ENCODE measurements around the gene ITSN1.

The ITSN1 gene

GRCh38 chr21:33753886-33754285, 111.6 kb downstream of the ITSN1 start:
- H3K36me3 ChIP-seq (ENCODE audit: control insufficient read depth, low read length), result no peaks in the 10 kb centered on the region

GRCh38 chr21:33754481-33754880, 112.2 kb downstream of the ITSN1 start:
- Histone ChIP-seq H3K4me1 (ENCODE audit: control insufficient read depth, low read length) (no peaks in the 10 kb centered on the region), H3K4me3 (ENCODE audit: low read length) (no peak overlapping the region), H3K27ac (ENCODE audit: low read depth, low read length) (no peak overlapping the region), H3K9me2 (replicated peaks; ENCODE audit: control insufficient read depth, low read length) (no peaks in the 10 kb centered on the region), H3K79me2 (ENCODE audit: control insufficient read depth, low read length) (no peaks in the 10 kb centered on the region), H3K9me3 (ENCODE audit: control insufficient read depth, insufficient read depth, low read length) (no peaks in the 10 kb centered on the region), H3F3A (ENCODE audit: control insufficient read depth, insufficient read depth) (no peaks in the 10 kb centered on the region), H3K4me2 (ENCODE audit: low read length) (no peak overlapping the region), H3K27me3 (ENCODE audit: control insufficient read depth, low read length) (no peaks in the 10 kb centered on the region), H3K36me3 (ENCODE audit: control insufficient read depth, low read length) (no peaks in the 10 kb centered on the region), H4K20me1 (ENCODE audit: control insufficient read depth, insufficient read depth, low read depth, low read length) (no peaks in the 10 kb centered on the region)
- no peak for TF ChIP-seq EZH2phosphoT487 (IDR thresholded peaks at IDR 0.05; ENCODE audit: borderline replicate concordance, low read length)
- TF ChIP-seq CTCF (IDR thresholded peaks at IDR 0.05; ENCODE audit: low read depth, low read length, poor library complexity, severe bottlenecking), result no peak

More at GRCh38 chr21:33753886-33754285, 111.6 kb downstream of the ITSN1 start:
- no peak overlapping the region for H3K27ac ChIP-seq (ENCODE audit: low read depth, low read length)
- H3F3A ChIP-seq (ENCODE audit: control insufficient read depth, insufficient read depth), result no peaks in the 10 kb centered on the region
- no peaks in the 10 kb centered on the region for H3K4me1 ChIP-seq (ENCODE audit: control insufficient read depth, low read length)
- H3K27me3 ChIP-seq (ENCODE audit: control insufficient read depth, low read length), result no peaks in the 10 kb centered on the region
- no peaks in the 10 kb centered on the region for H3K9me2 ChIP-seq (replicated peaks; ENCODE audit: control insufficient read depth, low read length)
- no peak overlapping the region for H3K4me3 ChIP-seq (ENCODE audit: low read length)
- no peaks in the 10 kb centered on the region for H3K79me2 ChIP-seq (ENCODE audit: control insufficient read depth, low read length)
- H3K9me3 ChIP-seq (ENCODE audit: control insufficient read depth, insufficient read depth, low read length), result no peaks in the 10 kb centered on the region
- no peak for TF ChIP-seq CTCF (IDR thresholded peaks at IDR 0.05; ENCODE audit: low read depth, low read length, poor library complexity, severe bottlenecking)
- no peak for TF ChIP-seq EZH2phosphoT487 (IDR thresholded peaks at IDR 0.05; ENCODE audit: borderline replicate concordance, low read length)
- H4K20me1 ChIP-seq (ENCODE audit: control insufficient read depth, insufficient read depth, low read depth, low read length), result no peaks in the 10 kb centered on the region
- no peak overlapping the region for H3K4me2 ChIP-seq (ENCODE audit: low read length)

- Histone ChIP-seq H3K9me3 (ENCODE audit: control insufficient read depth, insufficient read depth, low read length) (no peaks in the 10 kb centered on the region), H3K9me2 (replicated peaks; ENCODE audit: control insufficient read depth, low read length) (no peaks in the 10 kb centered on the region), H3F3A (ENCODE audit: control insufficient read depth, insufficient read depth) (no peaks in the 10 kb centered on the region), H3K27ac (ENCODE audit: low read depth, low read length) (no peak overlapping the region), H4K20me1 (ENCODE audit: control insufficient read depth, insufficient read depth, low read depth, low read length) (no peaks in the 10 kb centered on the region), H3K4me1 (ENCODE audit: control insufficient read depth, low read length) (no peaks in the 10 kb centered on the region), H3K4me2 (ENCODE audit: low read length) (no peak overlapping the region), H3K36me3 (ENCODE audit: control insufficient read depth, low read length) (no peaks in the 10 kb centered on the region), H3K79me2 (ENCODE audit: control insufficient read depth, low read length) (no peaks in the 10 kb centered on the region), H3K4me3 (ENCODE audit: low read length) (no peak overlapping the region), H3K27me3 (ENCODE audit: control insufficient read depth, low read length) (no peaks in the 10 kb centered on the region)
- TF ChIP-seq EZH2phosphoT487 (IDR thresholded peaks at IDR 0.05; ENCODE audit: borderline replicate concordance, low read length), result no peak
Observed at GRCh38 chr21:33755354-33755753, 113.1 kb downstream of the ITSN1 start.

- no peak overlapping the region for H3K27ac ChIP-seq (ENCODE audit: low read depth, low read length)
Observed at GRCh38 chr21:33760641-33761440, 118.5 kb downstream of the ITSN1 start.

More at GRCh38 chr21:33760641-33761440, 118.5 kb downstream of the ITSN1 start:
- no peak overlapping the region for H3K4me2 ChIP-seq (ENCODE audit: low read length)
- H3K4me3 ChIP-seq (ENCODE audit: low read length), result no peak overlapping the region
- H3K9me2 ChIP-seq (replicated peaks; ENCODE audit: control insufficient read depth, low read length), result no peaks in the 10 kb centered on the region; the same call in 1 of the 2 replicates
- H4K20me1 ChIP-seq (ENCODE audit: control insufficient read depth, insufficient read depth, low read depth, low read length), result no peaks in the 10 kb centered on the region
- no peaks in the 10 kb centered on the region for H3K9me3 ChIP-seq (ENCODE audit: control insufficient read depth, insufficient read depth, low read length)
- no peaks in the 10 kb centered on the region for H3K79me2 ChIP-seq (ENCODE audit: control insufficient read depth, low read length)
- no peaks in the 10 kb centered on the region for H3K4me1 ChIP-seq (ENCODE audit: control insufficient read depth, low read length)
- no peaks in the 10 kb centered on the region for H3K27me3 ChIP-seq (ENCODE audit: control insufficient read depth, low read length)
- H3K36me3 ChIP-seq (ENCODE audit: control insufficient read depth, low read length), result no peaks in the 10 kb centered on the region
- TF ChIP-seq EZH2phosphoT487 (IDR thresholded peaks at IDR 0.05; ENCODE audit: borderline replicate concordance, low read length) (no peak), CTCF (IDR thresholded peaks at IDR 0.05; ENCODE audit: low read depth, low read length, poor library complexity, severe bottlenecking) (no peak)
- H3F3A ChIP-seq (ENCODE audit: control insufficient read depth, insufficient read depth), result no peaks in the 10 kb centered on the region

All from DOHH2 (cell line).